Suprapubic skin (tissue), 4 donors: ENCODE measurements around the gene POLR2I. TPM values are rescaled to one million over a fixed set of nuclear protein-coding genes. Genes with fewer than 3 reads are reported as not detected.
A peak's percentile ranks its signal among the peaks of the same experiment; 100 is the strongest.

Experiments used
- DNase-seq, 2 donors: peaks; one replicate each; pipeline ENCODE4 v3.0.0-alpha.2; 2019; ENCODE audit warnings: low spot score in 2 of 2
- H3K27ac ChIP-seq: fragments of 200-600 bp; sonication (generic); one replicate; pipeline ENCODE4 v1.5.1; 2019
- H3K27me3 ChIP-seq: fragments of 200-600 bp; sonication (generic); one replicate; pipeline ENCODE4 v1.5.1; 2019
- H3K36me3 ChIP-seq: fragments of 200-600 bp; sonication (generic); one replicate; pipeline ENCODE4 v1.5.1; 2019
- H3K4me1 ChIP-seq: fragments of 200-600 bp; sonication (generic); one replicate; pipeline ENCODE4 v1.5.1; 2019
- H3K4me3 ChIP-seq: fragments of 200-600 bp; sonication (generic); one replicate; pipeline ENCODE4 v1.5.1; 2019; ENCODE audit warnings: mild to moderate bottlenecking
- H3K9me3 ChIP-seq: fragments of 200-600 bp; sonication (generic); one replicate; pipeline ENCODE4 v1.5.1; 2019
- EP300 ChIP-seq: sonication (generic); formaldehyde crosslinking; IDR thresholded peaks from one replicate; pipeline ENCODE4 v1.6.1; 2017; ENCODE audit warnings: antibody characterized with exemption
- POLR2A ChIP-seq, 2 donors: fragments of 450-650 bp; IDR thresholded peaks; one replicate each; pipeline ENCODE4 v1.6.1; 2017; ENCODE audit warnings: antibody characterized with exemption in 2 of 2, mild to moderate bottlenecking in 2 of 2, moderate library complexity in 2 of 2
- POLR2AphosphoS5 ChIP-seq, 3 donors: sonication (generic); formaldehyde crosslinking; IDR thresholded peaks; one replicate each; pipeline ENCODE4 v1.6.1; 2017; ENCODE audit warnings: antibody characterized with exemption in 3 of 3
- WGBS: methylation state at CpG from one replicate; pipeline ENCODE4 v1.1.5; 2018; 5-methylcytosine and 5-hydroxymethylcytosine counted together
- total RNA-seq, 4 donors: library from RNA; depleted of rRNA; stranded (reverse); fragments of >200 nt; gene quantifications; one replicate each; pipeline ENCODE4 v1.1.0, GENCODE V29; 2016
- TF ChIP-seq, protein P1 (sequence below), 2 donors: fragments of 200-600 bp in 1 of 2; fragments of 450-650 bp in 1 of 2; sonication (generic) in 1 of 2; IDR thresholded peaks; one replicate each; pipeline ENCODE4 v1.5.1; 2016 to 2019; ENCODE audit warnings: antibody characterized with exemption in 2 of 2, mild to moderate bottlenecking in 1 of 2, moderate library complexity in 1 of 2

The POLR2I gene
- total RNA-seq, 4 donors from 2014 or later = 21.8 to 57.5 (median 31.3) TPM

DNA sequence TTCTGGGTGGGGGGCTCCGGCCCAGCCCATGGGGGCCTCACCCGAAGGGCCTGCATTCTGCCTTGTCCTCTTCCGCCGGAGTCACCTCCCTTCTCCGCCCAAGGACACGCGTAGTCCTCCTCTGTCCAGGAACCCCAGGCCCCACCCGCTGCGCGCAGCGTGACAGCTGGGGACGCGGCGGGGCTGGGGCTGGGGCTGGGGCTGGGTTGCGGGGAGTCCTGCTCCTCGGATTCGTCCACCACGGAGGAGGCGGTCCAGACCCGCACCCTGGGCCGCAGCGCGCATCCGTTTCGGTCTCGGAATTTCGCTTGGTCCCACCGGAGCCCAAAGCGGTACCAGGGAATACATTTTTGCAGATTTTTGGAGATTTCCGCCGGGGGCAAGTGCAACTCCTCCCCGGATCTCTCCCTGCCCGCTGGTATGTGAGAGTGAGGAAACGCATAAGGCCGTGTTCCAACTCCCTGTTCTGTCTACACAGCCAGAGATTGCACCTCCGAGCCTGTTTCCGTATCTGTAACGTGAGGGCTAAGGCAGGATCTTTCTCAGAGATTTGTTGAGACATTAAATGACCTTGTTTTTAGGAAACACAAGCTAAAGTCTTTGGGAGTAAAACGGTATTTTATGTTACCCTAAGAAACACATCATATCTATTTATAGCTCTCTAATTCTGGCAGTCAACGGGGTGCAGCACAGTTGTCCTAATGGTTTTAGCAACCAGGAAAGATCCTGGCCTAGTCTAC is 37.8 kb upstream of the POLR2I start, which contains the start of gene COX7A1:
Gene COX7A1 (minus strand): TSS at position 96 of the 740 bp plus-strand sequence. CDS start 40 bp downstream, at position 56.
- WGBS = 17% methylated on average over 18 of the region's 40 CpGs
- H3K9me3 ChIP-seq = no peaks in the 10 kb centered on the region
- peaks cover 40% of the 10 kb centered on the region for H3K4me1 ChIP-seq
- H3K27ac ChIP-seq = peak within 1 kb of the TSS; percentile 93
- H3K4me3 ChIP-seq = peak within 1 kb of the TSS; percentile 53
- no peaks in the 10 kb centered on the region for H3K27me3 ChIP-seq
- peak; percentile 84 to 85 for DNase-seq
- H3K36me3 ChIP-seq = peaks cover 31% of the 10 kb centered on the region
- TF ChIP-seq POLR2A (IDR thresholded peaks at IDR 0.05) (peak in 1 of 2 donors; percentile 55), EP300 (no peak), POLR2AphosphoS5 (IDR thresholded peaks at IDR 0.05) (peak in 1 of 3 donors; percentile 47)
- TF ChIP-seq, protein P1, sequence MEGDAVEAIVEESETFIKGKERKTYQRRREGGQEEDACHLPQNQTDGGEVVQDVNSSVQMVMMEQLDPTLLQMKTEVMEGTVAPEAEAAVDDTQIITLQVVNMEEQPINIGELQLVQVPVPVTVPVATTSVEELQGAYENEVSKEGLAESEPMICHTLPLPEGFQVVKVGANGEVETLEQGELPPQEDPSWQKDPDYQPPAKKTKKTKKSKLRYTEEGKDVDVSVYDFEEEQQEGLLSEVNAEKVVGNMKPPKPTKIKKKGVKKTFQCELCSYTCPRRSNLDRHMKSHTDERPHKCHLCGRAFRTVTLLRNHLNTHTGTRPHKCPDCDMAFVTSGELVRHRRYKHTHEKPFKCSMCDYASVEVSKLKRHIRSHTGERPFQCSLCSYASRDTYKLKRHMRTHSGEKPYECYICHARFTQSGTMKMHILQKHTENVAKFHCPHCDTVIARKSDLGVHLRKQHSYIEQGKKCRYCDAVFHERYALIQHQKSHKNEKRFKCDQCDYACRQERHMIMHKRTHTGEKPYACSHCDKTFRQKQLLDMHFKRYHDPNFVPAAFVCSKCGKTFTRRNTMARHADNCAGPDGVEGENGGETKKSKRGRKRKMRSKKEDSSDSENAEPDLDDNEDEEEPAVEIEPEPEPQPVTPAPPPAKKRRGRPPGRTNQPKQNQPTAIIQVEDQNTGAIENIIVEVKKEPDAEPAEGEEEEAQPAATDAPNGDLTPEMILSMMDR (IDR thresholded peaks at IDR 0.05) = no peak

DNA sequence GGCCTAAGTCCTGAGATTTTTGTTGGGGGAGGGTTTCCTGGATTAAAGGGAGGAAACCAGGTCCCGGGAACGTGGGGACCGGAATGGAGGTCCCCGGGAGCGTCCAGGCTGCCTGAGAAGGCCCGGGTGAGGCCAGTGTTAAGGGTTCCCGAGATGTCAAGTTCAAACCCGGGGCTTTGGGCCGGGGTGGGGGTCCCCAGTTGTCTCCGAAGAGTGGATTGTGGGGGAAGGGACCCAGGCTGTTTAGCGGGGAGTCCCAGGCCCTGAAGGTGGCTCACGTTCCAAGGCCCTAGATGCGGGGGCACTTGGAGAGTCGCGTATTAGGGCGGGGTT is 37.3 kb upstream of the POLR2I start:
- Histone ChIP-seq H3K27me3 (no peaks in the 10 kb centered on the region), H3K4me3 (peak overlapping the region; percentile 53), H3K27ac (peak overlapping the region; percentile 93), H3K4me1 (peaks cover 40% of the 10 kb centered on the region), H3K9me3 (no peaks in the 10 kb centered on the region), H3K36me3 (peaks cover 36% of the 10 kb centered on the region)
- WGBS = 18% methylated on average over 11 of the region's 16 CpGs
- no peak for DNase-seq
- TF ChIP-seq, protein P1 (IDR thresholded peaks at IDR 0.05) = no peak
- TF ChIP-seq EP300 (no peak), POLR2A (IDR thresholded peaks at IDR 0.05) (no peak), POLR2AphosphoS5 (IDR thresholded peaks at IDR 0.05) (no peak)

DNA sequence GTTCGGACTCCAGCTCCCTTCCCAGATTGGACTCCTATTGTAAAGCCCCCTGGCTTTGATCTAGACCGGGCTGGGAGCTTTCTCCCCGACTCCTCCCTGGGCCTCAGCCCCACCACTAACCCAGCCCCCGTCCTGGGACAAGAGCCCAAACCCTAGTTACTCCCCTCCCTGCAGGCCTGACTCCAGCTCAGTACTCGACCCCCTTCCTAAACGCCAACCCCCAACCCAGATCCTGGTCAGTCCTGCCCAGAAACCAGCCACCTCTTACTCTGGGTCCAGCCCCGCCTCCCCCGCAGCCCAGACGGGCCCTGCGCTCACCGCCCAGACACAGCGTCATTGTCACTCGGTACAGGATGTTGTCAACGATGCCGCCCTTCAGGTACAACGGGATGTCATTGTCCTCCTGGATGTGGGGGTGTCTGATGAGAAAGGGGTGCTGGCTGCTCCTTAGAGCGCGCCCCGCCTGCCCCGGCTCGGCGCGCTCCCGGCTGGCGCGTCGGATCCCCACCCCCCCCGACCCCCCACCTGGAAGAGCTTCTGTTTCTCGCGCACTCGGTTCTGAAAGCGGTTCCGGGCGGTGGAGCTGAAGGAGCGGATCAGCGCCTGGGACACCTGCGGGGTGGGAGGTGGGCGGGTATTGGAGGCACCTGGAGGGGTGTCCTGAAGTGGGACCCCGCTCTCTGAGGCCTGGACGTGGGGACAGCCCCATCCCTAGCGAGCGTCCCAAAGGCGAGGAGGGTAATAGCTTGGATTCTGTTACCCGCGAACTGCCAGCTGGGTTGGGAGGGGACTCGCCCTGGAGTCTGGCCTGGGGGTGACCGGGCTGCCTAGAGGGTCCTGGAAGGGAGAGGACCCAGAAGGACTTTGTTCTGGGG is 36.7 kb upstream of the POLR2I start:
- H3K36me3 ChIP-seq = peaks cover 42% of the 10 kb centered on the region
- DNase-seq = peak; percentile 81 to 85
- peak overlapping the region; percentile 93 for H3K27ac ChIP-seq
- H3K9me3 ChIP-seq = no peaks in the 10 kb centered on the region
- 47% methylated on average over 35 of the region's 47 CpGs for WGBS
- peak overlapping the region; percentile 53 for H3K4me3 ChIP-seq
- no peaks in the 10 kb centered on the region for H3K27me3 ChIP-seq
- TF ChIP-seq POLR2AphosphoS5 (IDR thresholded peaks at IDR 0.05) = peak in 1 of 3 donors; percentile 30
- no peak for TF ChIP-seq POLR2A (IDR thresholded peaks at IDR 0.05)
- H3K4me1 ChIP-seq = peaks cover 40% of the 10 kb centered on the region

DNA sequence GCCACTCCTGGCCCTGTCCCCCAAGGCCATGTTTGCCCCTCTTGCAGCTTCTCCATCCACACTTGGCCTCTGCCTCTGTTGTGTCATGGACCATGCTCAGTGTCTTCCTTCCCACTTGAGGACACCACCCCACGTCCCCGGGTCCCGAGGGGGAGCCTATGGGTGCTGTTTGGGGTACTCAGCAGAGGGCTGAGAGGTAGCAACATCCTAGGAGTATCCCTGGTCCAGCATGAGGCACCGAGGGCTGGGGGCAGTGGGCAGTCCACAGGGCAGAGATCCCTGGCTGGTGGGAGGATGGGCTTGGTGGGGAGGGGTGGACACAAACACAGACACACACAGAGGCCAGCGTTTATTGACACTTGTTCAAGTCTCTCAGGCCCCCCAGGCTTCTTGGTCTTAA is 35.9 kb upstream of the POLR2I start:
- peak overlapping the region; percentile 53 for H3K4me3 ChIP-seq
- peak overlapping the region; percentile 93 for H3K27ac ChIP-seq
- peaks cover 40% of the 10 kb centered on the region for H3K4me1 ChIP-seq
- peaks cover 50% of the 10 kb centered on the region for H3K36me3 ChIP-seq
- H3K9me3 ChIP-seq = no peaks in the 10 kb centered on the region
- WGBS = 62% methylated on average over 4 of the region's 5 CpGs
- TF ChIP-seq EP300 (no peak), POLR2AphosphoS5 (IDR thresholded peaks at IDR 0.05) (no peak), POLR2A (IDR thresholded peaks at IDR 0.05) (no peak)
- TF ChIP-seq, protein P1 (IDR thresholded peaks at IDR 0.05) = no peak
- DNase-seq = no peak
- no peaks in the 10 kb centered on the region for H3K27me3 ChIP-seq

- Histone ChIP-seq H3K27ac (peak overlapping the region; percentile 93), H3K9me3 (no peaks in the 10 kb centered on the region), H3K4me3 (no peak overlapping the region), H3K4me1 (peaks cover 40% of the 10 kb centered on the region), H3K36me3 (peaks cover 58% of the 10 kb centered on the region), H3K27me3 (no peaks in the 10 kb centered on the region)
- TF ChIP-seq POLR2A (IDR thresholded peaks at IDR 0.05) = no peak
- TF ChIP-seq EP300 = no peak
- TF ChIP-seq, protein P1 (IDR thresholded peaks at IDR 0.05) = no peak
- TF ChIP-seq POLR2AphosphoS5 (IDR thresholded peaks at IDR 0.05) = peak in 1 of 3 donors; percentile 18
- DNase-seq = peak; percentile 84 to 85
- WGBS = 39% methylated on average over 11 of the region's 13 CpGs
These were observed 35.2 kb upstream of the POLR2I start for GRCh38 chr19:36149673-36150406.
